Caco-2 (cell line): Measurements from ENCODE around the gene ATP6V1F. TPM values are rescaled to one million over a fixed set of nuclear protein-coding genes. Genes with fewer than 3 reads are reported as not detected.

ENCODE experiments used
- BruUV-seq: library from RNA; stranded (reverse); fragments of 400-500 nt; replicated peaks from 2 replicates; lab custom pipeline; 2021; lab: Mats Ljungman, UMichigan
- CTCF ChIA-PET: fragments of 300-600 bp; sonication (Branson Sonifier 250); formaldehyde crosslinking; loops from one replicate; lab custom pipeline; 2022; ENCODE audit warnings: antibody characterized with exemption; lab: Charles Lee
- POLR2A ChIA-PET: fragments of 300-600 bp; sonication (Branson Sonifier 250); formaldehyde crosslinking; loops from one replicate; lab custom pipeline; 2022; ENCODE audit warnings: antibody characterized with exemption; lab: Charles Lee
- DNase-seq, 2 experiments: peaks; one replicate each; pipeline versions ENCODE4 v3.0.0 to v3.0.0-alpha.2; 2020 to 2022
- H3K27me3 ChIP-seq: replicated peaks from 2 replicates; pipeline ENCODE4 v1.6.0; 2011; ENCODE audit warnings: low read length; ENCODE audit not compliant: control insufficient read depth, insufficient read depth
- H3K36me3 ChIP-seq: 2 replicates; pipeline ENCODE4 v1.5.1; 2011; ENCODE audit warnings: low read length; ENCODE audit not compliant: control insufficient read depth, insufficient read depth
- H3K4me1 ChIP-seq: fragments of 250-450 bp; sonication (Bioruptor Pico); 2 replicates; pipeline ENCODE4 v1.5.1; 2020; ENCODE audit warnings: mild to moderate bottlenecking
- H3K4me3 ChIP-seq: 2 replicates; pipeline ENCODE4 v1.5.1; 2011; ENCODE audit warnings: low read depth, mild to moderate bottlenecking, control low read depth, low read length
- H3K9me3 ChIP-seq: fragments of 250-450 bp; sonication (Bioruptor Pico); 2 replicates; pipeline ENCODE4 v1.5.1; 2020; ENCODE audit warnings: mild to moderate bottlenecking, moderate library complexity
- H3K27ac Mint-ChIP-seq: one replicate; pipeline ENCODE4 v1.8.0; 2022; ENCODE audit warnings: mixed read lengths; ENCODE audit not compliant: unreplicated experiment
- H3K27me3 Mint-ChIP-seq: one replicate; pipeline ENCODE4 v1.8.0; 2022; ENCODE audit warnings: mixed read lengths; ENCODE audit not compliant: insufficient read depth, unreplicated experiment
- H3K36me3 Mint-ChIP-seq: one replicate; pipeline ENCODE4 v1.8.0; 2022; ENCODE audit warnings: mild to moderate bottlenecking, mixed read lengths; ENCODE audit not compliant: insufficient read depth, unreplicated experiment
- H3K4me1 Mint-ChIP-seq: one replicate; pipeline ENCODE4 v1.8.0; 2022; ENCODE audit warnings: low read depth, mixed read lengths; ENCODE audit not compliant: unreplicated experiment
- H3K4me3 Mint-ChIP-seq: one replicate; pipeline ENCODE4 v1.8.0; 2022; ENCODE audit warnings: mild to moderate bottlenecking, moderate library complexity, mixed read lengths; ENCODE audit not compliant: unreplicated experiment
- H3K9me3 Mint-ChIP-seq: one replicate; pipeline ENCODE4 v1.8.0; 2022; ENCODE audit warnings: mixed read lengths; ENCODE audit not compliant: unreplicated experiment
- CTCF ChIP-seq, 2 experiments: fragments of 200-600 bp in 1 of 2; IDR thresholded peaks; 1 replicate in 1 of 2; 2 replicates in 1 of 2; pipeline versions ENCODE4 v1.5.1 to v1.8.0; 2011 to 2022; ENCODE audit warnings: antibody characterized with exemption in 1 of 2, control low read depth in 1 of 2, inconsistent platforms in 1 of 2, low read depth in 1 of 2, low read length in 1 of 2, mild to moderate bottlenecking in 1 of 2, moderate library complexity in 1 of 2; ENCODE audit not compliant: insufficient read depth in 1 of 2, severe bottlenecking in 1 of 2, unreplicated experiment in 1 of 2
- intact Hi-C: fragments of 100-400 bp; cut with micrococcal nuclease; formaldehyde crosslinking; loops from one replicate; pipeline ENCODE4 v1.10.0; 2022; ENCODE audit not compliant: unreplicated experiment
- total RNA-seq: library from RNA; stranded (reverse); gene quantifications from 2 replicates; pipeline ENCODE4 v1.2.3, GENCODE V29; 2022

ATP6V1F gene
- total RNA-seq, 1 experiment from 2014 or later: 162 TPM

- Mint-ChIP-seq H3K4me3 (peak overlapping the region; percentile 54), H3K9me3 (no peaks in the 10 kb centered on the region), H3K27me3 (no peaks in the 10 kb centered on the region), H3K4me1 (no peaks in the 10 kb centered on the region), H3K36me3 (no peaks in the 10 kb centered on the region), H3K27ac (no peak overlapping the region)
- CTCF ChIA-PET: no interaction called here
- no peaks in the 10 kb centered on the region for H3K27me3 ChIP-seq
- H3K4me1 ChIP-seq: no peaks in the 10 kb centered on the region
- no peaks in the 10 kb centered on the region for H3K36me3 ChIP-seq
- no peak for TF ChIP-seq CTCF (IDR thresholded peaks at IDR 0.05; ENCODE audit: insufficient read depth in 1 of 2, low read depth in 1 of 2, low read length in 1 of 2, severe bottlenecking in 1 of 2, unreplicated experiment in 1 of 2)
- DNase-seq: peak; percentile 67 to 75
- intact Hi-C loops: no loop called here
- peak overlapping the region; percentile 51 for H3K4me3 ChIP-seq
- POLR2A ChIA-PET: no interaction called here
- BruUV-seq: no TSS peak
- no peaks in the 10 kb centered on the region for H3K9me3 ChIP-seq
Measured at GRCh38 chr7:128890306-128891109, 27.9 kb downstream of the ATP6V1F start.

GRCh38 chr7:128891110-128891941, 28.7 kb downstream of the ATP6V1F start:
- no peaks in the 10 kb centered on the region for H3K9me3 ChIP-seq

More at GRCh38 chr7:128891110-128891941, 28.7 kb downstream of the ATP6V1F start:
- DNase-seq: peak; percentile 74 to 79
- no TSS peak for BruUV-seq
- intact Hi-C loops: no loop called here
- TF ChIP-seq CTCF (IDR thresholded peaks at IDR 0.05; ENCODE audit: insufficient read depth in 1 of 2, low read depth in 1 of 2, low read length in 1 of 2, severe bottlenecking in 1 of 2, unreplicated experiment in 1 of 2): peak; percentile 2 to 9
- Histone ChIP-seq H3K27me3 (no peaks in the 10 kb centered on the region), H3K4me1 (no peaks in the 10 kb centered on the region), H3K36me3 (no peaks in the 10 kb centered on the region), H3K4me3 (peak overlapping the region; percentile 51)
- Mint-ChIP-seq H3K4me3 (peak overlapping the region; percentile 54), H3K27me3 (no peaks in the 10 kb centered on the region), H3K9me3 (no peaks in the 10 kb centered on the region), H3K4me1 (no peaks in the 10 kb centered on the region), H3K27ac (no peak overlapping the region), H3K36me3 (no peaks in the 10 kb centered on the region)
- POLR2A ChIA-PET: no interaction called here
- CTCF ChIA-PET: interaction anchor here (0.6 kb wide), 1 partner anchor 95 kb away, joined by 3 read pairs; no protein-coding TSS in a partner anchor
